GM12892 (cell line): Measurements from ENCODE around the gene DAZ1. TPM values are rescaled to one million over a fixed set of nuclear protein-coding genes. Genes with fewer than 3 reads are reported as not detected.
"Not testable (repeated sequence)": the region's sequence is repeated elsewhere in the genome, so short reads cannot be mapped to it uniquely, and the experiment has no call there.

Source experiments
- DNase-seq: peaks from one replicate; pipeline ENCODE4 v3.0.0; 2011; ENCODE audit not compliant: insufficient read length
- FAIRE-seq: peaks from 2 replicates; lab custom pipeline; 2011; peaks lifted over from hg19 to GRCh38; lab: Jason Lieb, UNC
- polyA plus RNA-seq: library from polyadenylated mRNA; unstranded; fragments of >200 nt; gene quantifications from one replicate; pipeline ENCODE4 v1.2.1, GENCODE V29; 2012; ENCODE audit warnings: missing spikeins, inconsistent platforms; ENCODE audit not compliant: missing spikeins

Gene DAZ1
- polyA plus RNA-seq, result not detected

GRCh38 chrY:23198908-23199307, at the start of gene DAZ1:
TSS of gene DAZ1 (minus strand) at chrY:23199008. CDS start at chrY:23198800, 208 bp downstream.
- FAIRE-seq, result not testable (repeated sequence)

GRCh38 chrY:23219233-23219632, 20.4 kb upstream of the DAZ1 start, which contains the start of gene DAZ2:
TSS of gene DAZ2 (plus strand) at chrY:23219533. CDS start at chrY:23219741, 208 bp downstream.
- not testable (repeated sequence) for DNase-seq, FAIRE-seq

More at GRCh38 chrY:23198908-23199307, at the start of gene DAZ1:
- not testable (repeated sequence) for DNase-seq

GRCh38 chrY:23210681-23211080, 11.9 kb upstream of the DAZ1 start:
- FAIRE-seq, DNase-seq: not testable (repeated sequence)

- DNase-seq, FAIRE-seq: not testable (repeated sequence)
These were observed 11.1 kb upstream of the DAZ1 start for GRCh38 chrY:23209802-23210495.

GRCh38 chrY:23207455-23207854, 8.6 kb upstream of the DAZ1 start:
- DNase-seq, FAIRE-seq: not testable (repeated sequence)
